PC-3 (cell line): ENCODE measurements around the gene UBE2D2.

ENCODE experiments used
- CTCF ChIP-seq: fragments of 300-600 bp; sonication (generic); conservative IDR thresholded peaks from 2 replicates; pipeline ENCODE4 v1.5.1; 2017; ENCODE audit warnings: antibody characterized with exemption, low read depth, mild to moderate bottlenecking, low read length
- EZH2 ChIP-seq: fragments of 300-600 bp; sonication (generic); IDR thresholded peaks from one replicate; pipeline ENCODE4 v1.6.1; 2017; ENCODE audit warnings: antibody characterized with exemption, mild to moderate bottlenecking, low read length; ENCODE audit not compliant: unreplicated experiment
- EZH2phosphoT487 ChIP-seq: fragments of 300-600 bp; sonication (generic); IDR thresholded peaks from 2 replicates; pipeline ENCODE4 v1.6.1; 2018; ENCODE audit warnings: mild to moderate bottlenecking, antibody characterized with exemption, low read length, borderline replicate concordance

- TF ChIP-seq EZH2phosphoT487, result no peak
- no peak for TF ChIP-seq CTCF
- TF ChIP-seq EZH2, result no peak
Observed at GRCh38 chr5:139600336-139600949, 39.3 kb downstream of the UBE2D2 start.
